Choroid plexus epithelial cell (primary cell): Measurements from ENCODE around the gene LMF1.

Source experiments
- DNase-seq: peaks from one replicate; pipeline ENCODE4 v3.0.0-alpha.2; 2010; ENCODE audit warnings: low read depth
- H3K4me3 ChIP-seq: 2 replicates; pipeline ENCODE4 v1.5.1; 2011; ENCODE audit warnings: low read depth, mild to moderate bottlenecking, control low read depth, low read length, moderate library complexity
- TF ChIP-seq, protein P1 (sequence below): conservative IDR thresholded peaks from 2 replicates; pipeline ENCODE4 v1.5.1; 2011; ENCODE audit warnings: low read depth, mild to moderate bottlenecking, control low read depth, inconsistent platforms, low read length, moderate library complexity

LMF1 gene

DNA sequence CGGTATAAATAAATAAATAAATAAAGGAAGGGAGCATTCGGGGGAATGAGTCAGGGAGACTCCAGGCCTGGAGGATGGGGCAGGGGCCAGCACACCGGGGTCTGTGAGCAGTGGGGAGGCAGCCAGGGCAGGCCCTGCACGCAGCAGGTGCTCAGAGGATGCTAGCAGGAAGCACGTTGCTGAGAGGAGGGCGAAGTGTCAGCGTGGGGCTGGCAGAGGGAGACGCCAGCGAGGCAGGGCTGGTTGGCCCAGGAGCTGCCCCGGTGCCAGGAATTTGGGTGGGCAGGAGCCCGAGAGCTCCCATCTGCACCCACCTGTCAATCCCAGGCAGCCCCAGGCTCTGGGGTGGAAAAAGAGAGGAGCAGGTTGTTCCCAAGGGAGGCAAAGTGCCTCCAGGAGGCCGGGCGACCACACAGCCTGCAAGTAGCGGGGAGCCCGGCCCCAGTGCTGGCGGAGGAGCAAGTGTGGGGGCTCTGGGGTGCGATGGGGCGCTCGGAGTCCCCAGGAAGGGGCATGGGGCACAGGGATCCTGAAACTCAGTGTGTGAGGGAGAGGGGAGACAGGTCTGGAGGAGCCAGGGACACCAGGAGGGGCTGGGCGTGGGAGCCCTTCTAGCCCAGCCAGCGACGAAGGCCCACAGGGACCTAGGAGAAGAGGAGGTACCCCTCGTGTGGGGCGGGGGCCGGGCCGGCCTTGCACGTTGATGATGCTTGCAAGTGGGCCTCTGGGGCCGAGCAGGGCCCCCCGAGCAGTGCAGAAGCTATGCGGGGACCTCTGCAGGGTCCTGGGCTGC lies 38.8 kb upstream of the LMF1 start:
- DNase-seq, result no peak
- TF ChIP-seq, protein P1, sequence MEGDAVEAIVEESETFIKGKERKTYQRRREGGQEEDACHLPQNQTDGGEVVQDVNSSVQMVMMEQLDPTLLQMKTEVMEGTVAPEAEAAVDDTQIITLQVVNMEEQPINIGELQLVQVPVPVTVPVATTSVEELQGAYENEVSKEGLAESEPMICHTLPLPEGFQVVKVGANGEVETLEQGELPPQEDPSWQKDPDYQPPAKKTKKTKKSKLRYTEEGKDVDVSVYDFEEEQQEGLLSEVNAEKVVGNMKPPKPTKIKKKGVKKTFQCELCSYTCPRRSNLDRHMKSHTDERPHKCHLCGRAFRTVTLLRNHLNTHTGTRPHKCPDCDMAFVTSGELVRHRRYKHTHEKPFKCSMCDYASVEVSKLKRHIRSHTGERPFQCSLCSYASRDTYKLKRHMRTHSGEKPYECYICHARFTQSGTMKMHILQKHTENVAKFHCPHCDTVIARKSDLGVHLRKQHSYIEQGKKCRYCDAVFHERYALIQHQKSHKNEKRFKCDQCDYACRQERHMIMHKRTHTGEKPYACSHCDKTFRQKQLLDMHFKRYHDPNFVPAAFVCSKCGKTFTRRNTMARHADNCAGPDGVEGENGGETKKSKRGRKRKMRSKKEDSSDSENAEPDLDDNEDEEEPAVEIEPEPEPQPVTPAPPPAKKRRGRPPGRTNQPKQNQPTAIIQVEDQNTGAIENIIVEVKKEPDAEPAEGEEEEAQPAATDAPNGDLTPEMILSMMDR, result no peak
- no peak overlapping the region for H3K4me3 ChIP-seq

- no peak for DNase-seq
- H3K4me3 ChIP-seq, result no peak overlapping the region
- TF ChIP-seq, protein P1, result no peak
Observed at GRCh38 chr16:1008085-1008484, 37.3 kb upstream of the LMF1 start.

DNA sequence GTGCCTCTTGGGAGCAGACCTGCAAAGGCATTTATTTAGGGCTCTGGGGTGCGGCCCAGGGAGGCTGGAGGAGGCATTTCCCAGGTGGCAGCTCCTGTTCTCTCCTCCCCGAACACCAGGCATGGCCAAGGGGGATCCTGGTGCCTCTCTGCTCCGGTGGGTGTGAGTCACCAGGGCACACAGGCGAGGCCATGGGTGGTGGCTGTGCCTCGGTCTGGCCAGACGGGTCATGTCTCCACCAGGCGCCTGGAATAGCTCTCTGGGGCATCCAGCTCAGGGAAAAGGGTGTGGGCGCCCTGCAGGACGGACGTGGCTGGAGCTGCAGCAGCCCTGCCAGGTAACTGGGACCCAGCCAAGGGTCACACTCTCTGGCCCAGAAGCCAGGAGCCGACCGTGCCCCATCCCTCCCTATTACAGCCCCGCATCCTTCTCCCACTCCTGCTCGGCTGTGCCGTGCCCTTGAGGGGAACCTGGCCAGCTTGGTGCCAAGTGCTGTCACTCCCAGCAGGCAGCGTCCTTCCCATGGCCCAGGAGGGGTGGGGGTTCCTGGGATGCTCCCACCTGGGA lies 36.6 kb upstream of the LMF1 start:
- TF ChIP-seq, protein P1, result no peak
- no peak for DNase-seq
- no peak overlapping the region for H3K4me3 ChIP-seq

DNA sequence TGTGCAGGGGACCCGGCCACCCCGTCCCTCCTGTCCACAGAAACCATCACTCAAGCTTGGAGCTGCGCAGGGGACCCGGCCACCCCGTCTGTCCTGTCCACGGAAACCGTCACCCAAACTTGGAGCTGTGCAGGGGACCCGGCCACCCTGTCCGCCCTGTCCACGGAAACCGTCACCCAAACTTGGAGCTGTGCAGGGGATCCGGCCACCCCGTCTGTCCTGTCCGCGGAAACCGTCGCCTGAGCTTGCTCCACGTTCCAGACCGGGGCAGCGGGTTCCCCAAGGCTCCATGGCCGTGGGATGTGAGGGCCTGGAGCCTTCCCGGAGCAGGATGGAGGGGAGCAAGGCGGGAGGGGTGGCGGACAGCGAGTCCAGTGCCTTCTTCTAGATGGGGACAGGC lies 36.0 kb upstream of the LMF1 start:
- H3K4me3 ChIP-seq, result no peak overlapping the region
- TF ChIP-seq, protein P1, result no peak
- DNase-seq, result no peak

DNA sequence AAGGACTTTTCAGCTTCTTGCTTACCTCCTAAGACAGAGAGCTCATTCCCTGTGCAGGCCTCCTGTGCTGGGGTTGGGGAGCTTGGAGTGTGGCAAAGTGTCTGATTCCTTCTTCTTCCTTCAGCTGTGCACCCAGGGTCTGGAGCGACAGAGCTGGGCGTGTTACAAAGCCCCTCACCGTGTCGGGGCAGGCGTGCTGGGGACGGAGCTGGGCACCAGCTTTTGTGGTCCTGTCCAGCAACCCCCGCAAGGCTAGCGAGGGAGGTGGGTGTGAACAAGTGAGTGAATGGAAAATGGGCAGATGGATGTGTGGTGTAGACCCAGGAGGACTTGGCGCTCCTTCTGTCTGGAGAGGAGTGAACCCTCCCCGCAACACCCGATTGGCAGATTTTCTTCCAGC lies 34.5 kb upstream of the LMF1 start:
- H3K4me3 ChIP-seq, result no peak overlapping the region
- TF ChIP-seq, protein P1, result no peak
- no peak for DNase-seq

- TF ChIP-seq, protein P1, result no peak
- no peak overlapping the region for H3K4me3 ChIP-seq
- peak; percentile 30 for DNase-seq
Observed at GRCh38 chr16:1003391-1004347, 32.9 kb upstream of the LMF1 start.
